Measurements from ENCODE around the gene TRAPPC14.
A peak's percentile ranks its signal among the peaks of the same experiment; 100 is the strongest.

Gene TRAPPC14

GRCh38 chr7:100177045-100178001 is 18.8 kb upstream of the TRAPPC14 start, which contains the start of the genes GPC2 and STAG3:
Gene GPC2 (minus strand): TSS chr7:100177381. CDS start chr7:100177199, 182 bp downstream.
Gene STAG3 (plus strand): TSS chr7:100177918. CDS start chr7:100180557, 2,639 bp downstream.
- ATAC-seq, result peak; percentile 97
- no peak for TF ChIP-seq GLIS3 (CRISPR knock-in tag; IDR thresholded peaks at IDR 0.05)
- no peak for TF ChIP-seq ISL1 (CRISPR knock-in tag; IDR thresholded peaks at IDR 0.05)
- peak; percentile 64; the same call in 1 of the 2 replicates for TF ChIP-seq ARNTL (CRISPR knock-in tag; IDR thresholded peaks at IDR 0.05; ENCODE audit: borderline replicate concordance, low read depth)
- no peak for TF ChIP-seq ZNF8 (CRISPR knock-in tag; IDR thresholded peaks at IDR 0.05)
- TF ChIP-seq, protein P1, sequence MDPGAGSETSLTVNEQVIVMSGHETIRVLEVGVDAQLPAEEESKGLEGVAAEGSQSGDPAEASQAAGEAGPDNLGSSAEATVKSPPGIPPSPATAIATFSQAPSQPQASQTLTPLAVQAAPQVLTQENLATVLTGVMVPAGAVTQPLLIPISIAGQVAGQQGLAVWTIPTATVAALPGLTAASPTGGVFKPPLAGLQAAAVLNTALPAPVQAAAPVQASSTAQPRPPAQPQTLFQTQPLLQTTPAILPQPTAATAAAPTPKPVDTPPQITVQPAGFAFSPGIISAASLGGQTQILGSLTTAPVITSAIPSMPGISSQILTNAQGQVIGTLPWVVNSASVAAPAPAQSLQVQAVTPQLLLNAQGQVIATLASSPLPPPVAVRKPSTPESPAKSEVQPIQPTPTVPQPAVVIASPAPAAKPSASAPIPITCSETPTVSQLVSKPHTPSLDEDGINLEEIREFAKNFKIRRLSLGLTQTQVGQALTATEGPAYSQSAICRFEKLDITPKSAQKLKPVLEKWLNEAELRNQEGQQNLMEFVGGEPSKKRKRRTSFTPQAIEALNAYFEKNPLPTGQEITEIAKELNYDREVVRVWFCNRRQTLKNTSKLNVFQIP (CRISPR knock-in tag; IDR thresholded peaks at IDR 0.05; ENCODE audit: borderline replicate concordance, low read depth), result no peak
- peak; percentile 53; the same call in 1 of the 2 replicates for TF ChIP-seq ESRRG (CRISPR knock-in tag; IDR thresholded peaks at IDR 0.05)
- no peak for TF ChIP-seq ZC3H10 (CRISPR knock-in tag; IDR thresholded peaks at IDR 0.05)
- TF ChIP-seq ZFP3 (CRISPR knock-in tag; IDR thresholded peaks at IDR 0.05), result no peak
- TF ChIP-seq ZNF70 (CRISPR knock-in tag; IDR thresholded peaks at IDR 0.05), result peak; percentile 31; the same call in 1 of the 2 replicates
- 0 out of 2 replicates have a peak, but pooled peaks have one; percentile 38 for TF ChIP-seq ZNF565 (CRISPR knock-in tag; conservative IDR thresholded peaks at IDR 0.05; ENCODE audit: low read depth)
- TF ChIP-seq BACH2 (CRISPR knock-in tag; IDR thresholded peaks at IDR 0.05; ENCODE audit: borderline replicate concordance), result no peak
- TF ChIP-seq, protein P2, sequence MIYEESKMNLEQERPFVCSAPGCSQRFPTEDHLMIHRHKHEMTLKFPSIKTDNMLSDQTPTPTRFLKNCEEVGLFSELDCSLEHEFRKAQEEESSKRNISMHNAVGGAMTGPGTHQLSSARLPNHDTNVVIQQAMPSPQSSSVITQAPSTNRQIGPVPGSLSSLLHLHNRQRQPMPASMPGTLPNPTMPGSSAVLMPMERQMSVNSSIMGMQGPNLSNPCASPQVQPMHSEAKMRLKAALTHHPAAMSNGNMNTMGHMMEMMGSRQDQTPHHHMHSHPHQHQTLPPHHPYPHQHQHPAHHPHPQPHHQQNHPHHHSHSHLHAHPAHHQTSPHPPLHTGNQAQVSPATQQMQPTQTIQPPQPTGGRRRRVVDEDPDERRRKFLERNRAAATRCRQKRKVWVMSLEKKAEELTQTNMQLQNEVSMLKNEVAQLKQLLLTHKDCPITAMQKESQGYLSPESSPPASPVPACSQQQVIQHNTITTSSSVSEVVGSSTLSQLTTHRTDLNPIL (CRISPR knock-in tag; IDR thresholded peaks at IDR 0.05; ENCODE audit: low read depth), result no peak
- TF ChIP-seq PPARA (CRISPR knock-in tag; IDR thresholded peaks at IDR 0.05; ENCODE audit: borderline replicate concordance), result no peak
- TF ChIP-seq, protein P3, sequence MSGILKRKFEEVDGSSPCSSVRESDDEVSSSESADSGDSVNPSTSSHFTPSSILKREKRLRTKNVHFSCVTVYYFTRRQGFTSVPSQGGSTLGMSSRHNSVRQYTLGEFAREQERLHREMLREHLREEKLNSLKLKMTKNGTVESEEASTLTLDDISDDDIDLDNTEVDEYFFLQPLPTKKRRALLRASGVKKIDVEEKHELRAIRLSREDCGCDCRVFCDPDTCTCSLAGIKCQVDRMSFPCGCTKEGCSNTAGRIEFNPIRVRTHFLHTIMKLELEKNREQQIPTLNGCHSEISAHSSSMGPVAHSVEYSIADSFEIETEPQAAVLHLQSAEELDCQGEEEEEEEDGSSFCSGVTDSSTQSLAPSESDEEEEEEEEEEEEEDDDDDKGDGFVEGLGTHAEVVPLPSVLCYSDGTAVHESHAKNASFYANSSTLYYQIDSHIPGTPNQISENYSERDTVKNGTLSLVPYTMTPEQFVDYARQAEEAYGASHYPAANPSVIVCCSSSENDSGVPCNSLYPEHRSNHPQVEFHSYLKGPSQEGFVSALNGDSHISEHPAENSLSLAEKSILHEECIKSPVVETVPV (CRISPR knock-in tag; IDR thresholded peaks at IDR 0.05), result no peak
- no peak for TF ChIP-seq PATZ1 (CRISPR knock-in tag; IDR thresholded peaks at IDR 0.05; ENCODE audit: borderline replicate concordance)
- no peak for TF ChIP-seq RARB (CRISPR knock-in tag; IDR thresholded peaks at IDR 0.05)

DNA sequence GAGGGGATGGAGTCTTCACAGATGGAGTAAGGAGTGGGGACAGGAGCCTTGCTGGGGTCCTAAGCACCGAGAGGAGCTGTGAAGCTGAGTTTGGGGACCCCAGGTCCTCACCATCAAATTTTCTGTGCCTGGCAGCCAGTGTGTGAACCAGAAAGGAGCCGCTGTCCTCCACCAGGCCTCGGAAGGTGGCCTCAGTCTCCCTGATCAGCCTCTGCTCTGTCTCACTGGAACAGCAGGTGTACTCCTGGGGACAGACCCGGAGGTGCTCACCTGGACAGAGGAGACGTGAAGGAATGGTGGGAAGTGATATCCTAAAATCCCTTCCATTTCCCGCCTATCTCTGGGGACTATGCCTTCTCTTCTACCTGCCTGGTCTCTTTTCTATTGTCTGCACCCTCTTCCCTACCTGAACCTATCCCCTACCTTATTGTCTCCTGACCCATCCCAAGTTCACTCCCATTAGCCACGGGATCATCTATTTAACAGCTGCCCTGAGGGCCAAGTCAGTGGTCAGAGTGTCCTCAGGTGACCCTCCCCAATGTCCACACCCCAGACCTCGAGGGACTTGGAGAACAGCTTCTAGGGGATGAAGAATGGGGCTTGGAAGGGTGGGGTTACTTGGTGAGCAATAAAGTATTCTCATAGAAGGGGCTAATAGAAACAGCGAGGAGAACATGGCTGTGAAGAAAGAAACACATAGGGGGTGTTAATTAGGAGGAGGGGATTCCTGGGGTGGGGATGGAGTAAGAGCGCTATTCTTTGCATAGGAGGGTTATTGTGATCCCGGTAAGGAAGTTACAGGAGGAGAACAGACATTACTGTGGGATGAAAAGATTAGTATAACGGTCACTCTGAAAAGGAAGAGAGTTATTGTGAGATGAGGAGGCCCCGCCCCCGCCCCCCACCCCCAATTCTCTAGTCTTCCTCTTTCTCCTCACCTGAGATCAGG is 17.8 kb upstream of the TRAPPC14 start:
- TF ChIP-seq, protein P2 (CRISPR knock-in tag; IDR thresholded peaks at IDR 0.05; ENCODE audit: low read depth), result no peak
- TF ChIP-seq GLIS3 (CRISPR knock-in tag; IDR thresholded peaks at IDR 0.05), result no peak
- no peak for TF ChIP-seq OSR1 (CRISPR knock-in tag; IDR thresholded peaks at IDR 0.05)
- no peak for TF ChIP-seq RARB (CRISPR knock-in tag; IDR thresholded peaks at IDR 0.05)
- no peak for TF ChIP-seq ZNF8 (CRISPR knock-in tag; IDR thresholded peaks at IDR 0.05)
- TF ChIP-seq, protein P3 (CRISPR knock-in tag; IDR thresholded peaks at IDR 0.05), result no peak
- no peak for TF ChIP-seq BACH2 (CRISPR knock-in tag; IDR thresholded peaks at IDR 0.05; ENCODE audit: borderline replicate concordance)
- no peak for TF ChIP-seq ZNF70 (CRISPR knock-in tag; IDR thresholded peaks at IDR 0.05)
- TF ChIP-seq ZC3H10 (CRISPR knock-in tag; IDR thresholded peaks at IDR 0.05), result no peak
- TF ChIP-seq ESRRG (CRISPR knock-in tag; IDR thresholded peaks at IDR 0.05), result no peak
- no peak for TF ChIP-seq SNAI2 (CRISPR knock-in tag; IDR thresholded peaks at IDR 0.05)
- TF ChIP-seq PPARA (CRISPR knock-in tag; IDR thresholded peaks at IDR 0.05; ENCODE audit: borderline replicate concordance), result no peak
- no peak for TF ChIP-seq PATZ1 (CRISPR knock-in tag; IDR thresholded peaks at IDR 0.05; ENCODE audit: borderline replicate concordance)
- TF ChIP-seq TOX (CRISPR knock-in tag; IDR thresholded peaks at IDR 0.05; ENCODE audit: borderline replicate concordance), result no peak
- ATAC-seq, result no peak

Data from SK-N-SH treated with all-trans-retinoic acid at 6 μM for 48 hours (cell line).